HFF-Myc (cell line): ENCODE data around the gene CTBP2.

Experiments
- DNase-seq: peaks from one replicate; pipeline ENCODE4 v3.0.0-alpha.2; 2011; ENCODE audit warnings: low read depth; ENCODE audit errors: extremely low read depth
- H3K4me3 ChIP-seq: replicated peaks from 2 replicates; pipeline ENCODE4 v1.5.1; 2011; ENCODE audit warnings: low read depth, mild to moderate bottlenecking, control low read depth, low read length
- TF ChIP-seq, protein P1 (sequence below): IDR thresholded peaks from 2 replicates; pipeline ENCODE4 v1.5.1; 2012; ENCODE audit warnings: mild to moderate bottlenecking, low read depth, low read length, control low read depth; ENCODE audit errors: missing control alignments

Gene CTBP2

DNA sequence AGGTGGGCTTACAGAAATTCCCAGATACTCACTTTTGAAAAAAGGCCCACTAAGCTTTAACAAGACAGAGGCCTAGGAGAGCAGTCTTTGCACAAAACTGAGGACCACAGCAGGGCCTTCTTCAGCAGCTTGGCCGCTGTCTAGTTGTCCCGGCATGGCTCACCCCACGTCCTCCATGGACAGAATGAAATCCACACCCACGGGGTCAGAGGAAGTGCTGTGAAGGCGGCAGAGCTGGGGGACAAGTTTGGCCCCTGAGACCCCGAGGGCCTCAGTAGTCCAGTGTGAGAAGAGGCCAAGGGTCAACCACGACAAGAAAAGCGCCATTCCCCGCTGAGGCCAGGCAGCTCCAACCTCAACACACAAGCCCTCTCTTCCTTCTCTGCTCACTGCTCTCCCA lies 139.5 kb downstream of the CTBP2 start:
- TF ChIP-seq, protein P1, sequence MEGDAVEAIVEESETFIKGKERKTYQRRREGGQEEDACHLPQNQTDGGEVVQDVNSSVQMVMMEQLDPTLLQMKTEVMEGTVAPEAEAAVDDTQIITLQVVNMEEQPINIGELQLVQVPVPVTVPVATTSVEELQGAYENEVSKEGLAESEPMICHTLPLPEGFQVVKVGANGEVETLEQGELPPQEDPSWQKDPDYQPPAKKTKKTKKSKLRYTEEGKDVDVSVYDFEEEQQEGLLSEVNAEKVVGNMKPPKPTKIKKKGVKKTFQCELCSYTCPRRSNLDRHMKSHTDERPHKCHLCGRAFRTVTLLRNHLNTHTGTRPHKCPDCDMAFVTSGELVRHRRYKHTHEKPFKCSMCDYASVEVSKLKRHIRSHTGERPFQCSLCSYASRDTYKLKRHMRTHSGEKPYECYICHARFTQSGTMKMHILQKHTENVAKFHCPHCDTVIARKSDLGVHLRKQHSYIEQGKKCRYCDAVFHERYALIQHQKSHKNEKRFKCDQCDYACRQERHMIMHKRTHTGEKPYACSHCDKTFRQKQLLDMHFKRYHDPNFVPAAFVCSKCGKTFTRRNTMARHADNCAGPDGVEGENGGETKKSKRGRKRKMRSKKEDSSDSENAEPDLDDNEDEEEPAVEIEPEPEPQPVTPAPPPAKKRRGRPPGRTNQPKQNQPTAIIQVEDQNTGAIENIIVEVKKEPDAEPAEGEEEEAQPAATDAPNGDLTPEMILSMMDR: no peak
- H3K4me3 ChIP-seq: no peak overlapping the region
- DNase-seq: no peak

DNA sequence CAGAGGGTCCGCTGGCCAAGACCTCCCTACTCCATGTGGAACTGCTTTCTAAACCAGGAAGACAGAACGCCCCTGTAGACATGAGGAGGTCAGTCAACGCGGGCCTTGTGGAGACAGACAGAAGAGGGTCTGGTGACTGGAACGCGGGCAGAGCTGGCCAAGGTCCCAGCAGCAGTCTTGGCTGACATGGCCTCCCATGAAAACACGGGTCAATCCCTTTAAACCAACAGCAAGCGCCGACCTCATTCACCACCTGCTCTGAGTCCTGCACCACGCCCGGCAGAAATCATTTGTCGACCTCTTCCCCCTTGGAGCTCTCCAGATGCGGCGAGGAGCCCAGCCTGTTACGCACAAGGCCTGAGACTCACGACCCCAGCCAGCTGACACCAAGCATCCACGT lies 140.0 kb downstream of the CTBP2 start:
- H3K4me3 ChIP-seq: no peak overlapping the region
- DNase-seq: no peak
- TF ChIP-seq, protein P1: no peak

DNA sequence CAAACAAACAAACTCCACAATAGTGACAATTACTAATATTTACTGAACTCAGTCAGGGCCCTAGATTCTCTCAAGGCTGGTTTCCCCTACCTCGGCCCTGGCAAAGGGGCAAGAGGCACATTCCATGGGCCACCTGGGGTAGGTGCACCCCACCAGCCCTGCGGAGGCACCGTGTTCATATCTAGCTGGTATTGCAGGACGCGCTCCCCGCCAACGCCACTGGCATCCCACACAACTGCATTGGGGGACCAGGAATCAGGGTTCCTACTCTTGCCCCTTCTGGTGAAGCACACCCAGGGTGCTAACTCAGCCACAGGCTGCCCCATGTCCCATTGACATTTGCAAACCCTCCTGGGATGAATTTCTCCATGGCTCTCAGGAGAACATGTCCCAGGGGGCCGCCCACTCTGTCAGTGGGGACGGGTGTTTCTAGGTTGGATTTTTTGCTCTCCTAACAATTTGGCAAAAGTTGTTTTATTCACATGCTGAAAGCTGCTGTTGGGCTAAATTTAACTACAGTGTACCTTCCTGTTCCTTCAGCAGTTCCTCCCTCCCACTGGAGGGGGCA lies 141.7 kb downstream of the CTBP2 start:
- DNase-seq: no peak
- TF ChIP-seq, protein P1: no peak
- no peak overlapping the region for H3K4me3 ChIP-seq

DNA sequence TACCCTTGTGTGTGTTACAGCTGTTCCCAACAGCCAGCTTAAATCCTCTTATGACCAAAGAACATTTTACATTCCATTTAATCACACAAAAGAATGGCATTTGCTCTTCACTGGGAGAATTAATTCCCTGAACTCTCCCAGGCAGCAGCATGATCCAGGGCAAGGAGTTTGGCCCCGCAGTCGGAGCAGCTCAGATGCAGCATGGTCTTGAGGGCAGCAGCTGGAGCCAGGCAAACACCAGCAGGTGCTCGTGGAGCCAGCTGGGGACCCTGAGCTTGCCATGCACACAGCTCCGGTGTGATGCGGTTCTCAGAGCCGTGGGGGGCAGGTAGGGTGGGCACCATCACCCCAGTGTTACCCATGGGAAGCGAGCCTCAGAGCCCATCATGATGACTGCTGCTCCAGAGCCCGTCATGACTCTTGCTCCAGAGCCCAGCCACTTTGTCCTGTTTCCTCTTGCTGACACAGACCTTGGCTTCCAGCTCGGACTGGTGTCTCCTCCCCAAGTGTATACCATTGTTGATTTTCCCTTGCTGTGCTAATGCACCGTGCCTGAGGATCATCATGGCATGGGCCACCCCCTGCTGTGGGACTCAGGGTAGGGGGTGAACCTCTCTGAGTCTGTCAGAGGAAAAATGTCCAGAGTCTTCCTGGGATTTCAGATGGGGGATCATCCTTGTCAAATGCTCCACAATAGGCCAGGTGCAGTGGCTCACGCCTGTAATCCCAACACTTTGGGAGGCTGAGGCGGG lies 142.6 kb downstream of the CTBP2 start:
- TF ChIP-seq, protein P1: no peak
- no peak for DNase-seq
- H3K4me3 ChIP-seq: no peak overlapping the region

DNA sequence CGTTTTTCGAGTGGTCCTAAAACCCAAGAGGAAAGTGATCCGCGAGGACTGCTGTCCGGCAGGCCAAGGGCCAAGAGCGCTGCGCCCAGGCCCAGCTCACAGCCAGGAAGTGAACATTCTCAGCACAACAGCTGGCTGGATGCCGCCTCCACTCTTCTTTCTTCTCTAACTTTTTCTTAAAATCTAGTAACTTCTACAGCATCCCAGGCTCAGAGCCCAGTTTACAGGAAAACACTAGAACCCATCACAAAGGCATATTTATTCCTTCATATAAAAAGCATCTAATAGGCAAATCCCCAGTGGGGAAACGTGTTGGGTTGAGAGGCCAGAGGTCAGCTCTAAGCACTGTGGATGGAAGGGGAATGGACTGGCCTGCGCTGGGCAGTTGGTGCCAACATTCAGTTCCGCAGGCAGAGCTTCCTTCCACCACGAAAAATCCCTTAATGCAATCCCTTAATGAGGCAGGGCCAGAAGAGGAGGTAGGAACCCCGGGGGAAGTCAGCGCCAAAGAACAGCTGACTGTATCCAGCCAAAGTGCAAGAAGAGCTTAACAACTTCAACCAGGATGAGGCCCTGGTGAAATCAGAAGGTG lies 143.7 kb downstream of the CTBP2 start:
- no peak overlapping the region for H3K4me3 ChIP-seq
- TF ChIP-seq, protein P1: no peak
- DNase-seq: no peak

DNA sequence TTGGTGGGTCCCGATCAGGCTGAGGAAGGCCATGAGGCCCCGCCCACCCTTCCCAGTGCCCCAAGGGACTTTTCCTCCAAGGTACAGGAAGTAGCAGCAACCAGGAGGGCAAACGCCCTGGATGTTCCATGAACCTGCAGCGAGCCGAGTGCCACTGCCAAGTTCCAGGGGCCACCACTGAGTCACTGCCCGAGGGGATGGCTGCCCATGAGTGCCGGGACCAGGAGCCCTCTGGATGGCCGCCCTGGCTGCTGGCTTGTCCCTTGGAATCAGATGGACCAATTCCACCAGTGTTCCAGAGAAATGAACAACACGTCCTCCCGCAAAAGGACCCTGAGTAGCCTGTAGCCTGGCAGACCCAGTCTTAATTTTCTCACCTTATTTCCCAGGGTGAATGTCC lies 144.2 kb downstream of the CTBP2 start:
- H3K4me3 ChIP-seq: no peak overlapping the region
- TF ChIP-seq, protein P1: no peak
- no peak for DNase-seq
